Stimulated activated CD4-positive, alpha-beta T cell treated with anti-CD3 and anti-CD28 coated beads, Interleukin-4, amount 100 ng/mL, for 4 hours (primary cell): ENCODE results near the gene NAALADL1.
"Not testable (repeated sequence)": the region's sequence is repeated elsewhere in the genome, so short reads cannot be mapped to it uniquely, and the experiment has no call there.

Experiments
- DNase-seq, 2 experiments: peaks; one replicate each; pipeline ENCODE4 v3.0.0-alpha.2; 2020

Gene NAALADL1

DNA sequence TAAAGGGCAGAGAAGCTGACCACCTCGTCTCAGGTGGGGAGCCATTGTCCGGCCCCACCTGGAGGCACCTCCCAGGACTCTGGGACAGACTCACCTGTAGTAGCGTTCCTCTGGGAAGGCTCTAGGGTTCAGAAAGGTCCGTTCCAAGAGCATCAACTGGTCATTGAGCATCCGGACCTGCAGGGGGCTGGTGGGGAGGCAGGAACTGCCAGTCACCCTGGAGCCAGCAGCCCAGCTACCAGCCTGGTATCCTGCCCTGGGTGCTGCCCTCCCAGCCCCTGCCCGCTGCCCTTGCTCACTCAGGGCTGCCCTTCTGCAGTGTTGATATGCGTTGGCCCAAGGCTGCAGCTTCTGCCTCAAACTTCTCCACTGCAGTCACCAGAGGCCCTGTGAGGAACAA lies 12.6 kb downstream of the NAALADL1 start:
- DNase-seq = no peak

DNA sequence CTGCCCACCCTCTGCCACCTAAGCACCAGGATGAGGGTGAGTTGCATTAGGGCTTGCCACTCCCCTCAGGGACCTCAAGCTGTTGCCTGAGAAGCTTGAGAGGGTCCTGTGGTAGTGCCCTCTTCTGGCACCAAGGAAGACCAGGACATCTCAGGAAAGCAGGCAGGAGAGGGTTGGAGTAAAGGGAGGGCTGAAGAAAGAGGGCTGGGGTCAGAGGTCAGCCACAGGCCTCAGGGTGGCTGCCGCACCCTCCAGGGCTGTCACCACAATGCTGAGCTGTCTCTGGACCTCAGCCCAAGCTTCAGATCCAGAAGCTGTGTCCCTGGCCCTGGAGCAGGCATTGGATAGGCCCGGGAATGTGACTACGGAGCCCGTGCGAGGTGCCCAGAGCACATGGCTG lies 13.3 kb downstream of the NAALADL1 start:
- no peak for DNase-seq

DNA sequence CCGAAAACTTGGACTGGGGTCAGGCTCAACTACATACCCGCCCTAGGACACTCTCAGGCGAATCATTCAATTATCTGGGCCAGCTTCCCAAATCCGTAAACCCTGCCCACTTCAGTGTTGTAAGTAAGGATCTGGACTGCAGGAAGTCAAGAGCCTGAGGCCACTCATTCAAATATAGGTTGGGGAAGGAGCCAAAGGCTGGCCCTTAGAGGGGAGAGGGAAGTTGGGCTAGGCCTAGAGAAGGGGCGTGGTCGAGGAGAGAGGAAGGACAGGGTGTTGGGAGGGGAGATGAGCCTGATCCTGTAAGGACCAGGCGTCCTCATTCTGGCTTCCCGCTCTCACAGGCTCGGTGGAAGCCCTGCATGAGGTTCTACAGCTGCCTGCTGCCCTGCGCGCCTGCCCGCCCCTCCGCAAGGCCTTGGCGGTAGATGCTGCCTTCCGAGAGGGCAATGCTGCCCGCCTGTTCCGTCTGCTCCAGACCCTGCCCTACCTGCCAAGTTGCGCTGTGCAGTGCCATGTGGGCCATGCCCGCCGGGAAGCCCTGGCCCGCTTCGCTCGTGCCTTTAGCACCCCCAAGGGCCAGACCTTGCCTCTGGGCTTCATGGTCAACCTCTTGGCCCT lies 14.4 kb downstream of the NAALADL1 start:
- no peak for DNase-seq

GRCh38 chr11:65042891-65043290 lies 15.5 kb downstream of the NAALADL1 start:
- no peak for DNase-seq

DNA sequence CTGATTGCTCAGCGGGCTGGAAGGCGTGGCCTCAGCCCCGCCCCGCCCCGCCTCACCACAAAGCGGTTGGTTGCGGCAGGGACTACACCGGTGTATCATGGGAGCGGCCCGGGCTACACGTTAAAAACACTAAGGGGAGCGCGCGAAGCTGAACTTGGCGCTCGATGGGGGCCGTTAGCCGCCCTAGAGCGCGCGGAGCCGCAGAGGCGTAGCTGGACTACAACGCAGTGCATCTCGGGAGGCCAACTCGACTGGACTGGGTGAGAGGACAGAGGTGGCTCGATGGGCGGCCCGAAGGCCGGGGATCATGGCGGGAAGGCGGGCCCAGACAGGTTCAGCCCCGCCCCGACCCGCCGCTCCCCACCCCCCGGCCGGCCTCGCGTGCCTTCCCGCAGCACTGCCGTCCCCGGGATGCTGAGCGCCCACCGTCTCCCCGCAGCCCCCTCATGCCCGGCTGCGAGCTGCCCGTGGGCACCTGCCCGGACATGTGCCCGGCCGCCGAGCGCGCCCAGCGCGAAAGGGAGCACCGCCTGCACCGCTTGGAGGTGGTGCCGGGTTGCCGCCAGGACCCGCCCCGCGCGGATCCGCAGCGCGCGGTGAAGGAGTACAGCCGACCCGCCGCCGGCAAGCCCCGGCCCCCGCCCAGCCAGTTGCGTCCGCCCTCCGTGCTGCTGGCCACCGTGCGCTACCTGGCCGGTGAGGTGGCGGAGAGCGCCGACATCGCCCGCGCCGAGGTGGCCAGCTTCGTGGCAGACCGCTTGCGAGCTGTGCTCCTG lies 17.3 kb downstream of the NAALADL1 start, which contains the start of gene SAC3D1:
SAC3D1 (plus strand) TSS at position 364 of the 776 bp plus-strand sequence; CDS start at position 447, 83 bp downstream.
- peak; percentile 80 to 81 for DNase-seq

DNA sequence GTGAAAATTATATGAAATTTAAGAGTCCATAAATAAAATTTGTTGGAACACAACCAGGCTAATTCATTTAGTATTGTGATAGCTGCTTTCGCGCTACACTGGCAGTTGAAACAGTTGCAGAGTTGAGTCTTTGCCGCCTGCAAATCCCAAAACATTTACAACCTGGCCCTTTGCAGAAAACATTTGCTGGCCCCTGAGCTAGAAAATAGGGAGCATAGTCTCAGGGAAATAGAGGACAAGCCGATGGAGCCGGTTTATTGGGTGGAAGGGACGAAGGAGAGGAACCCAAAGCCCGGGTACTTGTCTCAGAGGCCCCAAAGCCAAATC lies 17.9 kb downstream of the NAALADL1 start:
- no peak for DNase-seq

DNA sequence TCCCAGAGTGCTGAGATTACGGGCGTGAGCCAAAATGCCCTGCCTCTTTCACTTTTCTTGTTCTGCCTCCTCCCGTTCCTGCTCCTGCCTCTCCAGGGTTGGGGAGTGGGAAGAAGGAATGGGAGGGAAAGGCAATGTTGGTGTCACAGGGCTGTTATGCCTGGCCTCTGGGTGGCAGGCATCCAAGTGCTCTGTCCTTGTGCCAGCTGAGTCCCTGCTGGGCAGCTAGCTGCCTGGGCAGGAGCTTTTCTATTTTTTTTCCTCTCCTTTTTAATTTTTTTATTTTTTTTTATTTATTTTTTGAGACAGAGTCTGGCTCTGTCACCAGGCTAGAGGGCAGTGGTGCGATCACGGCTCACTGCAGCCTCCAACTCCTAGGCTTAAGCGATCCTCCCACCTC lies 21.4 kb downstream of the NAALADL1 start:
- DNase-seq = no peak

DNA sequence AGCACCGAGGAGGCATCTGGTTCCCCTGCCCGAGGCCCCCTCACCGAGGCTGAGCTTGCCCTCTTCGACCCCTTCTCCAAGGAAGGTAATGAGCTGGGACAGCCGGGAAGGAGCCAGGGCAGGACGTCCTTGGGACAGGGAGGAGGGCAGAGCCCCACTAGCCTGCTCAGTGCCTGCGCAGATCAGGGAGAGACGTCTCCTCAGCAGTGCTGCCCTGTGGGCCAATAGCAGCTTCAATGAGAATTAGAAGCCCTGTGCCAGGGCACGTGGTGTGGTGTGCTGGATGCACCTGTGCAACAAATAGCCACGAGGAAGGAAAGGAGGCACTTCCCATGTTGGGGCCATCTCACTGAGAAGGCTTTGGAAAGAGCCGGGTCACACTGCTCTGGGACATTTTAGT lies 22.8 kb downstream of the NAALADL1 start:
- no peak for DNase-seq

- DNase-seq = no peak
Observed at GRCh38 chr11:65034423-65034822, 23.9 kb downstream of the NAALADL1 start.

GRCh38 chr11:65032216-65032615 lies 26.1 kb downstream of the NAALADL1 start:
- DNase-seq = no peak

DNA sequence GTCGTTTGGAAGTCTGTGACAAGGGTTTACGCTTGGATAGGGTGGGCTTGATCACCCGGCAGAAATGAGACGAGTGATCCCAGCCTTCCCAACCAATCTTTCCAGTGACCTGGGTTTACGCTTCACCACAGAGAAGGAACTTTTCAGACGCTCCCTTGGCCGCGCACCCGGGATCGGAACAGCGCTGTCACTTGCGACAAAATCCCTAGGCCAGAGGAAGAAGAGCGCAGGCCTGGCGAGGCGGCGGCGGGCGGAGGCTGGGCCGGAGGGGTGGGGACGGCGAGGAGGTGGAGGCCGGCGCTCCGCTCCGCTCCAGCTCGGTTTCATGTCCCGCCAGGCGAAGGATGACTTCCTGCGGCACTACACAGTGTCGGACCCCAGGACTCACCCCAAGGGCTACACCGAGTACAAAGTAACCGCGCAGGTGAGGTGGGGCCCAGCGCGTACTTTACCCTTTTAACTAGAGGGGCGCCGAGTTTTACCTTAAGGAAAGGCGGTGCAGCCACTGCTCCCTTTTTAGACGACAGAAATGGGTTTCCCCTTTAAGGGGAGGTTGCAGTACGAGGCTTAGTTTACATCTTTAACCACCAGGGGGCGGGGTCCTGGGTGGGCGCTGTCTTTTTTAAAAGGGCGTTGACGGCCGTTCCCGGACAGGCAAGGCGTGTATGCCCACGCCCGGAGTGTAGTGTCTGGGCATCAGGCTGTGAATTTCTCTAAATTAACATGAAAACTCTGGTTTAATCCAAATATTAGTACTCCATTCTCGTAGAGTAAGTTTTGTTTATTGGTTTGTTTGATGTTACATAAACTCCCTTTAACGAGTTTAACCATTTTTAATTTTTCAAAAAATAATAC lies 30.9 kb downstream of the NAALADL1 start, which contains the start of gene SNX15:
SNX15 (plus strand) TSS at position 227 of the 855 bp plus-strand sequence; CDS start at position 326, 99 bp downstream.
- peak; percentile 77 to 88 for DNase-seq

- no peak for DNase-seq
Observed at GRCh38 chr11:65026810-65027209, 31.5 kb downstream of the NAALADL1 start.

DNA sequence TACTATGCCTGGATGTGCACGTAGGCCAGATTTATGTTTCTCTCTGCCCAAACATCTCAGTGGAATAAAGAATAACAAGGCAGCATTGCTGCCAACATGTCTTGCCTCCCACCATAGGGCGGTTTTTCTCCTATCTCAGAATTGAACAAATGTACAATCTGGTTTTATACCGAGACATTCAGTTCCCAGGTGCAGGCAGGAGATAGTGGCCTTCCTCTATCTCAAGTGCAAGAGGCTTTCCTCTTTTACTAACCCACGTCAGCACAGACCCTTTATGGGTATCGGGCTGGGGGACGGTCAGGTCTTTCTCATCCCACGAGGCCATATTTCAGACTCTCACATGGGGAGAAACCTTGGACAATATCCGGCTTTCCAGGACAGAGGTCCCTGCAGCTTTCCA lies 34.9 kb downstream of the NAALADL1 start:
- DNase-seq = not testable (repeated sequence)

DNA sequence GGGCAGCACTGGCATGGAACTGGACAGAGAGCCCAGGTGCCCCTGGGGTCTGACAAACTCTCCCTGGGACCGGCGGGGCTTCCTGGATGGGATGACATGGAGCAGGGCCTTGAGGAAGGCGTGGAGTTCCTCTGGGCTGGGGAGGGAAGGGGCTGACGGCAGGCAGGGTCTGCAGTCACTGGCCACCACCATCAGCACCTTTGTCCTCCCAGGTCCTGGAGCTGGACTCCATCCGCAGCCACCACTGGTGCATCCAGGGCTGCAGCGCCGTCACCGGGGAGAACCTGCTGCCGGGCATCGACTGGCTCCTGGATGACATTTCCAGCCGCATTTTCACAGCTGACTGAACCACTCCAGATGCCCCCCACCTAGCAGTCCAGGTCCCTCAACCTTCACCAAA lies 36.8 kb downstream of the NAALADL1 start:
- DNase-seq = no peak

DNA sequence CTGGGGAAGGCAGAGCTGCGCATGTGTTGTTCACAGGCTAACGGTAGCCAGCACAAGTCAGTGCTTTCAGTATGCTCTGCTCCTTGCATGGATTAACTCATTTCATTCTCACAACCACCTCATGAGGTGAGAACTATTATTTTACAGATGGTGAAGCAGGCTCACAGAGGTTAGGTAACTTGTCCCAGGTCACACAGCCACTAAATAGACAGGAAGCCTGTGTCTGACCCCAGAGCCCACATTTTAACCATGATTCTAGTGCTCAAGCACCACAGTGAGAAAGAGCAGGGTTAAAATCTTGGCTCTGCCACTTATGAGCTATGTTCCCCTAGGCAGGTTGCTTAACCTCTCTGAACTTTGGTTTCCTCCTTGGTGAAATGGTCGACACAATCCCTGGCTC lies 37.4 kb downstream of the NAALADL1 start:
- no peak for DNase-seq

GRCh38 chr11:65019824-65020223 lies 38.5 kb downstream of the NAALADL1 start:
- DNase-seq = no peak

GRCh38 chr11:65017937-65018336 lies 40.4 kb downstream of the NAALADL1 start:
- DNase-seq = no peak

DNA sequence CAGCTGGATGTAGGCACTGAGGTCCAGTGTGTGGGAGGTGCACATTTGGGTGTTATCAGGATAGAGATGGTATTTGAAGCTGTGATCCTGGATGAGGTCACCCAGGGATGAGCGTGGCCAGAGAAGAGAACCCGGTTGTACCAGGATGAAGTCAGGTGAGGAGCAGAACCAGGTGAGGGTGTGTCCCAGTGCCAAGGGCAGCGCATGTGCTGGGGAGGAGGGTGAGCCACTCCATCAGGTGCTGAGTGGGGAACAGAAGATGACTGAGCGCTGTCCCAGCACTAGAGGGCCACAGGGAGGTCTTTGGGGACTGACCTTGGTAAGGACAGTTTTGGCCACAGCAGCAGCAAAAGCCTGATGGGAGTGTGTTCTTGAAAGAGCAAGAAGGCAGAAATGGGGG lies 41.6 kb downstream of the NAALADL1 start:
- no peak for DNase-seq

DNA sequence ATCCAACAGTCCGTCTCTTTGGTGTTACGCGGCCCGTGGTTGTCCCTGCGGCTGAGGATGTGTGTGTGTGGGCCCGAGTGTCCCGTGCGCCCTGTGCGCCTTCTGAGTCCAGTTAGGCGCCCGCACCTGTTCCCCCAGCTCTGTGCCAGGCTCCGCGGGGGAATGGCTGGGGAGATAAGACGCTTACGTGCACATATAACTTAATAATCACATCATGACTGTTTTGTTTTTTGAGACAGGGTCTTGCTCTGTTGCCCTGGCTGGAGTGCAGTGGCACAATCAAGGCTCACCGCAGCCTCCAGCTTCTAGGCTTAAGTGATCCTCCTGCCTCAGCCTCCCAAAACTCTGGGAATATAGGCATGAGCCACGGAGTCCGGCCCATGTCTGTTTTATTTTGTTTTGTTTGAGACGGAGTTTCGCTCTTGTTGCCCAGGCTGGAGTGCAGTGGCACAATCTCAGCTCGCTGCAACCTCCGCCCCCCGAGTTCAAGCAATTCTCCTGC lies 43.6 kb downstream of the NAALADL1 start:
- no peak for DNase-seq

DNA sequence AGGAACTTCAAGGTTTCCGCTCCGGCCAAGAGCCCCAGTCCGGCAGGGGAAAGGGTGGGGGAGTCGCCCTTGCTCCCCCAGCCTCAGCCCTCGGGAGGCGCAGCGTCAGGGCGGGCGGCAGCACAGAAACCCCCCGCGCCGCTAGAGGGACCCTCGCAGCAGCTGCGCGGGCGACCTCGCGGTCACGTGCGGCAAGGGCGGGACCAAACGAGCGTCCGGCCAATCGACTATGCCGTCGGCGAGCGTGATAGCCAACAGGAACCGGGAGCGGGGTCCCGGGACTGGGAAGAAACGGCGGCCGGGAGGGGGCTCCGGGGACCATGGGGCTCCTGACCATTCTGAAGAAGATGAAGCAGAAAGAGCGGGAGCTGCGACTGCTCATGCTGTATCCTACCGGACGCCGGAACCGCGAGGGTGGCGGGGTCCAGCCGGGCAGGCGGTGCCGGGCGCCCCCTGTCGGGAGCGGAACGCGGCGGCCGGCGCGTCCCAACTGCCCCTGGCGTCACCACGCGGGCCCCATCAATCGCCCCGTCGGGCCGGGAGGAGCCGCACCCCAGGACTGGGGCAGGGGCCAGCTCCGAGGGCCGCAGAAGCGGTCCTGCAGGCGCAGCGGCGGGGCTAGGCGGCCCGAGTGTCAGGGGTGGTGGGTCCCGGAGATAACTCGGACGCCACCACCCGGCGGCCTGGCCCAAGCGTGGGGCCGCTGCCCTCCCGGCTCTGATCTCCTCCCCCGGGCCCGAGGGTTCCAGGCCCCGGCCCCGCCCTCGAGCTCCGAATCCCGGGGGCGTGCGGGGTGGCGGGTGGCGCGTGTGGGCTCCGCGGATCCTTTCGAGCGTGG lies 44.2 kb downstream of the NAALADL1 start, which contains the start of gene ARL2:
ARL2 (plus strand) TSS at position 273 of the 838 bp plus-strand sequence; CDS start at position 321, 48 bp downstream.
- DNase-seq = peak; percentile 84

DNA sequence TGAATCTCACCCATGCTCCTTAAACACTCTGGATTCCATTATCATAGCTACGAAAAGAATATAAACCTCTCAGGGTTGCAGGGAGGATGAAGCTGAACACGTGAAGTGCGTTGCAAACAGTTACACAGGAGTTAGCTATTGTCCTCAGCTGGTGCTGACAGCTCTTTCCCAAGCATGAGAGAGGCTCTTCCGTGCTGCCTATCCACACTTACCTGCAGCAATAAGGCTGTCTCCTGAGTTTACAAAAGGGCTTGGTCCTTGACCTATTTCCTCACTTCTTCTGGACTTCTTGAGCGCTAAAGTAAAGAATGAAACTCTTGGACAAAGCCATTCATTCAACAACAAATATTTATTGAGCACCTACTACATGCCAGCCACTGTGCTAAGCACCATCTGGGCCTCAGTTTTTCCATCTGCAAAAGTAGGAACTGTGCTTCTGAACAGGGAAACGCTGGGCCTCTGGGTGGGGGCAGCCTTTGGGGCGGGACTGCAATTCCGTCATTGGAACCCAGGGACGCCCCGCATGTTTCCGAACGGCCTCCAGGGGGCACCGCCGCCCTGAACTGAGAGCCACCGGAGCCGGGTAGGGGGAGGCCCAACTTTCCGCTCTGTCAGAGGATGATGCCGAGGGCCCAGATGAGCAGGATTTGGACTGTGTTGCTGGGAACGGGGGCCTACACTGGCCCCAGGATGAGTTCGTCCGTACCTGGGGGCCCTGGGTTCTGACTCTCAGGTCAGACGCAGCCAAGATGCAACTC lies 45.0 kb downstream of the NAALADL1 start:
- DNase-seq = peak; percentile 89
